GM19468 (cell line): ENCODE data around the gene GMNN.
A peak's percentile ranks its signal among the peaks of the same experiment; 100 is the strongest.
"Not testable (repeated sequence)": the region's sequence is repeated elsewhere in the genome, so short reads cannot be mapped to it uniquely, and the experiment has no call there.

ENCODE experiments used
- ATAC-seq: cut with Tn5 transposase; IDR thresholded peaks from one replicate; pipeline ENCODE4 v1.9.1; 2021; ENCODE audit warnings: mild to moderate bottlenecking, moderate library complexity, moderate number of reproducible peaks; ENCODE audit not compliant: unreplicated experiment; ENCODE audit errors: extremely low read depth

The GMNN gene

GRCh38 chr6:24774696-24775519, at the start of gene GMNN:
Gene GMNN, plus strand, starts transcription at chr6:24774937. Its CDS starts 2,310 bp downstream, at chr6:24777247.
- peak; percentile 74 for ATAC-seq

- not testable (repeated sequence) for ATAC-seq
Observed at GRCh38 chr6:24730653-24731052, 44.1 kb upstream of the GMNN start.

GRCh38 chr6:24731456-24732134, 43.1 kb upstream of the GMNN start:
- not testable (repeated sequence) for ATAC-seq

GRCh38 chr6:24734166-24734565, 40.6 kb upstream of the GMNN start:
- ATAC-seq, result no peak

GRCh38 chr6:24734710-24735109, 40.0 kb upstream of the GMNN start:
- not testable (repeated sequence) for ATAC-seq

- ATAC-seq, result no peak
Observed at GRCh38 chr6:24738741-24739140, 36.0 kb upstream of the GMNN start.

GRCh38 chr6:24740861-24741260, 33.9 kb upstream of the GMNN start:
- ATAC-seq, result no peak

GRCh38 chr6:24742216-24742738, 32.5 kb upstream of the GMNN start:
- no peak for ATAC-seq

GRCh38 chr6:24743265-24743943, 31.3 kb upstream of the GMNN start:
- peak; percentile 51 for ATAC-seq

GRCh38 chr6:24743944-24744335, 30.8 kb upstream of the GMNN start:
- peak; percentile 26 for ATAC-seq

- no peak for ATAC-seq
Observed at GRCh38 chr6:24744911-24745310, 29.8 kb upstream of the GMNN start.

- ATAC-seq, result no peak
Observed at GRCh38 chr6:24749297-24749696, 25.4 kb upstream of the GMNN start.

GRCh38 chr6:24750878-24751277, 23.9 kb upstream of the GMNN start:
- not testable (repeated sequence) for ATAC-seq

- no peak for ATAC-seq
Observed at GRCh38 chr6:24752503-24752902, 22.2 kb upstream of the GMNN start.

- no peak for ATAC-seq
Observed at GRCh38 chr6:24752917-24753492, 21.7 kb upstream of the GMNN start.

- ATAC-seq, result no peak
Observed at GRCh38 chr6:24753545-24753944, 21.2 kb upstream of the GMNN start.

- not testable (repeated sequence) for ATAC-seq
Observed at GRCh38 chr6:24754378-24754777, 20.4 kb upstream of the GMNN start.

GRCh38 chr6:24755279-24755678, 19.5 kb upstream of the GMNN start:
- ATAC-seq, result no peak

GRCh38 chr6:24757611-24758010, 17.1 kb upstream of the GMNN start:
- no peak for ATAC-seq

GRCh38 chr6:24759718-24760117, 15.0 kb upstream of the GMNN start:
- ATAC-seq, result no peak
